Natural killer cell (primary cell): ENCODE data around the gene ARHGEF26. TPM values are rescaled to one million over a fixed set of nuclear protein-coding genes. Genes with fewer than 3 reads are reported as not detected.

Experiments
- ATAC-seq, 3 donors: fragments of 150-1000 bp in 2 of 3; fragments of 200-7000 bp in 1 of 3; cut with Tn5 transposase; 1 replicate in 1 of 3; 2 replicates in 2 of 3; pipeline ENCODE4 v1.10.0; 2021; ENCODE audit warnings: mild to moderate bottlenecking in 2 of 3, moderate library complexity in 2 of 3
- DNase-seq, 2 donors: peaks; one replicate each; pipeline versions ENCODE4 v3.0.0 to v3.0.0-alpha.2; 2013 to 2021; ENCODE audit warnings: mixed read lengths in 1 of 2
- H3K27ac ChIP-seq: one replicate; pipeline ENCODE4 v1.5.1; 2013; ENCODE audit warnings: mild to moderate bottlenecking, low read length
- H3K27me3 ChIP-seq: one replicate; pipeline ENCODE4 v1.6.1; 2013; ENCODE audit warnings: low read length; ENCODE audit not compliant: control insufficient read depth, insufficient read depth
- H3K36me3 ChIP-seq: one replicate; pipeline ENCODE4 v1.6.1; 2013; ENCODE audit warnings: low read length; ENCODE audit not compliant: control insufficient read depth, insufficient read depth
- H3K4me1 ChIP-seq: one replicate; pipeline ENCODE4 v1.6.1; 2013; ENCODE audit warnings: low read length; ENCODE audit not compliant: control insufficient read depth, insufficient read depth
- H3K4me3 ChIP-seq: one replicate; pipeline ENCODE4 v1.5.1; 2013; ENCODE audit warnings: low read length
- H3K9me3 ChIP-seq: one replicate; pipeline ENCODE4 v1.6.1; 2013; ENCODE audit warnings: low read length; ENCODE audit not compliant: control insufficient read depth, insufficient read depth
- H3K27ac Mint-ChIP-seq, 2 donors: one replicate each; pipeline ENCODE4 v1.8.0; 2022; ENCODE audit warnings: mild to moderate bottlenecking in 2 of 2, mixed read lengths in 2 of 2, moderate library complexity in 1 of 2
- H3K27me3 Mint-ChIP-seq, 2 donors: one replicate each; pipeline ENCODE4 v1.8.0; 2022; ENCODE audit warnings: low read depth in 2 of 2, mixed read lengths in 2 of 2
- H3K36me3 Mint-ChIP-seq: one replicate; pipeline ENCODE4 v1.8.0; 2022; ENCODE audit warnings: mixed read lengths
- H3K4me1 Mint-ChIP-seq, 2 donors: one replicate each; pipeline ENCODE4 v1.8.0; 2022; ENCODE audit warnings: mixed read lengths in 2 of 2
- H3K4me3 Mint-ChIP-seq: one replicate; pipeline ENCODE4 v1.8.0; 2022; ENCODE audit warnings: mild to moderate bottlenecking, moderate library complexity, mixed read lengths
- H3K9me3 Mint-ChIP-seq, 2 donors: one replicate each; pipeline ENCODE4 v1.8.0; 2022; ENCODE audit warnings: mixed read lengths in 2 of 2
- WGBS: methylation state at CpG from one replicate; pipeline ENCODE4 v1.1.7; 2013; ENCODE audit warnings: missing lambda C conversion rate; ENCODE audit not compliant: insufficient coverage; 5-methylcytosine and 5-hydroxymethylcytosine counted together
- intact Hi-C: fragments of 100-400 bp; cut with micrococcal nuclease; formaldehyde crosslinking; loops from one replicate; pipeline ENCODE4 v1.14.2; 2022
- total RNA-seq, 4 donors: library from RNA; stranded (reverse); fragments of 120-200 nt in 1 of 4; gene quantifications; one replicate each; pipeline versions ENCODE4 v1.2.3 to v1.2.4, GENCODE V29; 2013 to 2022
- TF ChIP-seq, protein P1 (sequence below): fragments of 200-600 bp; IDR thresholded peaks from one replicate; pipeline ENCODE4 v1.8.0; 2022; ENCODE audit warnings: antibody characterized with exemption

Gene ARHGEF26
- total RNA-seq, 3 donors from 2014 or later (not counting 1 experiment from before 2014, with no cell fraction given): 0.20 TPM; not detected in 2

DNA sequence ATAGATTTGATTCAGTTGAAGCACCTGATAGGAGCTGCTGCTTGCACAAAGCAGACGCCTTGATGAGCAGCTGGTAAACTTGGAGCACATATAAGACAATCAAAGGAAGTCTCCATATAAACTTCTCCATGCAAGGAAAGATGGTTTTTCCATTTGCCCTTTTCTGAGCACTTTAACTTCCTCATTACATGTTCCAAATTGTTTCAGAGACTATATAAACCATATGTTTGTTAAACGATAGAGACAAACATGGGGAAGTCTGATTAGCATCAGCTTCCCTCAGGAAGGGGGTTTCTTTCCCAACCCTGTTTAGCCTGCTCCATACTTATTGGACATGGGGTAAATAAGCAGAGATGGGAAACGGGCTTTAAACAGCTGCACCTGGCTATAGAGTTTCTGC lies 115.1 kb downstream of the ARHGEF26 start:
- intact Hi-C loops: no loop called here
- ATAC-seq: no peak
- DNase-seq: no peak
- no peaks in the 10 kb centered on the region for H3K4me1 Mint-ChIP-seq
- Histone ChIP-seq H3K4me3 (no peak overlapping the region), H3K4me1 (no peaks in the 10 kb centered on the region), H3K27ac (no peak overlapping the region), H3K27me3 (no peaks in the 10 kb centered on the region), H3K36me3 (no peaks in the 10 kb centered on the region), H3K9me3 (no peaks in the 10 kb centered on the region)
- no peak overlapping the region for H3K27ac Mint-ChIP-seq
- TF ChIP-seq, protein P1, sequence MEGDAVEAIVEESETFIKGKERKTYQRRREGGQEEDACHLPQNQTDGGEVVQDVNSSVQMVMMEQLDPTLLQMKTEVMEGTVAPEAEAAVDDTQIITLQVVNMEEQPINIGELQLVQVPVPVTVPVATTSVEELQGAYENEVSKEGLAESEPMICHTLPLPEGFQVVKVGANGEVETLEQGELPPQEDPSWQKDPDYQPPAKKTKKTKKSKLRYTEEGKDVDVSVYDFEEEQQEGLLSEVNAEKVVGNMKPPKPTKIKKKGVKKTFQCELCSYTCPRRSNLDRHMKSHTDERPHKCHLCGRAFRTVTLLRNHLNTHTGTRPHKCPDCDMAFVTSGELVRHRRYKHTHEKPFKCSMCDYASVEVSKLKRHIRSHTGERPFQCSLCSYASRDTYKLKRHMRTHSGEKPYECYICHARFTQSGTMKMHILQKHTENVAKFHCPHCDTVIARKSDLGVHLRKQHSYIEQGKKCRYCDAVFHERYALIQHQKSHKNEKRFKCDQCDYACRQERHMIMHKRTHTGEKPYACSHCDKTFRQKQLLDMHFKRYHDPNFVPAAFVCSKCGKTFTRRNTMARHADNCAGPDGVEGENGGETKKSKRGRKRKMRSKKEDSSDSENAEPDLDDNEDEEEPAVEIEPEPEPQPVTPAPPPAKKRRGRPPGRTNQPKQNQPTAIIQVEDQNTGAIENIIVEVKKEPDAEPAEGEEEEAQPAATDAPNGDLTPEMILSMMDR: no peak
- H3K4me3 Mint-ChIP-seq: no peak overlapping the region
- WGBS: 87% methylated on average over 1 of the region's 3 CpGs
- H3K36me3 Mint-ChIP-seq: no peaks in the 10 kb centered on the region
- peaks cover 0 to 2% of the 10 kb centered on the region in 2 donors for H3K9me3 Mint-ChIP-seq
- peaks cover 0 to 7% of the 10 kb centered on the region in 2 donors for H3K27me3 Mint-ChIP-seq

GRCh38 chr3:154240235-154240634 lies 119.0 kb downstream of the ARHGEF26 start:
- H3K27me3 ChIP-seq: no peaks in the 10 kb centered on the region
- H3K4me1 Mint-ChIP-seq: no peaks in the 10 kb centered on the region
- no peak overlapping the region for H3K27ac Mint-ChIP-seq
- TF ChIP-seq, protein P1: no peak
- WGBS: 96% methylated on average over 6 of the region's 6 CpGs
- H3K36me3 ChIP-seq: no peaks in the 10 kb centered on the region
- H3K36me3 Mint-ChIP-seq: no peaks in the 10 kb centered on the region
- no peak overlapping the region for H3K4me3 Mint-ChIP-seq
- intact Hi-C loops: no loop called here
- DNase-seq (no peak), ATAC-seq (no peak)
- peaks cover 0 to 2% of the 10 kb centered on the region in 2 donors for H3K9me3 Mint-ChIP-seq
- no peak overlapping the region for H3K27ac ChIP-seq
- H3K9me3 ChIP-seq: no peaks in the 10 kb centered on the region
- H3K4me3 ChIP-seq: no peak overlapping the region
- H3K4me1 ChIP-seq: no peaks in the 10 kb centered on the region
- peaks cover 0 to 4% of the 10 kb centered on the region in 2 donors for H3K27me3 Mint-ChIP-seq

- Mint-ChIP-seq H3K27me3 (peaks cover 0 to 4% of the 10 kb centered on the region in 2 donors), H3K4me3 (no peak overlapping the region), H3K9me3 (peaks cover 0 to 2% of the 10 kb centered on the region in 2 donors), H3K27ac (no peak overlapping the region), H3K36me3 (no peaks in the 10 kb centered on the region), H3K4me1 (peaks cover 0 to 4% of the 10 kb centered on the region in 2 donors)
- 90% methylated on average over 5 of the region's 5 CpGs for WGBS
- DNase-seq (no peak), ATAC-seq (no peak)
- Histone ChIP-seq H3K36me3 (no peaks in the 10 kb centered on the region), H3K27ac (no peak overlapping the region), H3K9me3 (no peaks in the 10 kb centered on the region), H3K4me3 (no peak overlapping the region), H3K27me3 (no peaks in the 10 kb centered on the region), H3K4me1 (no peaks in the 10 kb centered on the region)
- intact Hi-C loops: no loop called here
- TF ChIP-seq, protein P1: no peak
Measured at GRCh38 chr3:154241496-154241895, 120.3 kb downstream of the ARHGEF26 start.

- TF ChIP-seq, protein P1: no peak
- Mint-ChIP-seq H3K9me3 (peaks cover 0 to 2% of the 10 kb centered on the region in 2 donors), H3K27me3 (peaks cover 0 to 4% of the 10 kb centered on the region in 2 donors), H3K4me3 (no peak overlapping the region), H3K4me1 (peaks cover 0 to 4% of the 10 kb centered on the region in 2 donors), H3K27ac (no peak overlapping the region), H3K36me3 (no peaks in the 10 kb centered on the region)
- no peak overlapping the region for H3K4me3 ChIP-seq
- H3K27me3 ChIP-seq: no peaks in the 10 kb centered on the region
- ATAC-seq (no peak), DNase-seq (no peak)
- intact Hi-C loops: no loop called here
- no peaks in the 10 kb centered on the region for H3K4me1 ChIP-seq
- no peak overlapping the region for H3K27ac ChIP-seq
- H3K9me3 ChIP-seq: no peaks in the 10 kb centered on the region
- H3K36me3 ChIP-seq: no peaks in the 10 kb centered on the region
- WGBS: 94% methylated on average over 4 of the region's 4 CpGs
Measured at GRCh38 chr3:154242766-154243165, 121.6 kb downstream of the ARHGEF26 start.
